ENCODE measurements around the gene RASL10B.
A peak's percentile ranks its signal among the peaks of the same experiment; 100 is the strongest.

Gene RASL10B

DNA sequence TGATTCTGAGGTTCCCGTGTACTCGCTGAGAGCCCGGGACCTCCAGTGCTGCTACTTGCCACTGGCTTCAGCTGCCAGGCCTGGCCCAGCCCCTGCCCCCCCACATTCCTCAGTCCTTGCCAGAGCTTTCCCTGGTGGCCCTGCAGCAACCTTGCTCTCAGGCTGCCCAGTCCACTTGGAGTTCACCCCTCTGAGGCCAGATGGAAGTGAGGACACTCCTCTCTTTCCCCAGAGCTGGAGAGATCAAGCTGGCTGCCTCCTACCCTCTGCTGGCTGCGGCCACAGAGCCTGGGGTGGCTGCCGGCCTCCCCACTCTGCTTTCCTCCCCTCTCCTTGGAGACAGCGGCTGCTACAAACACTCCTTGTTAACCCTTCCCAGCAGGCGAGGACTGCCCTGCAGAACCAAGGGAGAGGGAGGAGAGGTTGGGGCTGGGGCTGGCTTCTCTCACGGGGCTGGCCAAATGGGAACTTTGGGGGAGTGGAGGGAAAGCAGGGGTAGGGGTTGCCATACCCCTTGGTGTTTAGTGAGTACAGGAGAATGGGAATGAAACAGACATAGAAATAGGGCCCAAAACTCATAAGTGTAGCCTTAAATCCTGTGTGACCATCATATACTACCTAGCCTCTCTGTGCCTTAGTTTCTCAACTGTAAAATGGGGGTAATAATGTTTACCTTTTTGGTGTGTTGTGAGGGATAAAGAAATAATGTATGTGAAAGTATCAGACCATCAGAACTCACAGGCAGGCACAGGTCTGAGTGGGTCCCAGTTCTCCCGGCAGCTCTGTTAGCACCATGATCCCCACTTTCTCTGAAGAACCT, 21.7 kb downstream of the RASL10B start, which contains the start of gene GAS2L2:
TSS of gene GAS2L2 (minus strand) at position 295 of the 820 bp plus-strand sequence. CDS start 389 bp downstream, outside the sequence.
- FAIRE-seq (no peak), DNase-seq (ENCODE audit: insufficient read length, low spot score) (no peak)
- TF ChIP-seq TAF1 (IDR thresholded peaks at IDR 0.05; ENCODE audit: low read depth, low read length) (no peak), POU2F2 (IDR thresholded peaks at IDR 0.05; ENCODE audit: low read depth, low read length) (no peak), POLR2A (IDR thresholded peaks at IDR 0.05; ENCODE audit: low read depth, low read length) (no peak), PAX5 (IDR thresholded peaks at IDR 0.05; ENCODE audit: insufficient read depth, low read length, severe bottlenecking) (no peak)

DNA sequence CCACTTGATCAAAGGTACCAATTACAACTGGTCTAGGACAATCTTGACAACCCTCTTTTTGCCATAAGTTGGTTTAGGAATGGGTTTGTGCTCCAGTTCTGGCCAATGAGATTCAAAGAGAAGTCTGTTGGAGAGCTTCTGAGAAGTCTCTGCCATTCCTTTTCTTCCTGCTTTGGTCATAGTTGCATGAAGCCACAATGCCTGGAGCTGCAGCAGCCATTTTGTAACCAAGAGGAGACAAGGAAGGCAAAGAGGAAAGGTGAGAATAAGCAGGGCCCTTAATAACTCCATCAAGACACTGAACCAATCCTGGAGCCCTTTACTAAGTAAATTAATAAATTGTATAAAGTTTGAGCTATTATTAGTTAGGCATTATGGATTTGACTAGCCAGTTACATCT, 25.8 kb downstream of the RASL10B start:
- TF ChIP-seq POU2F2 (IDR thresholded peaks at IDR 0.05; ENCODE audit: low read depth, low read length) (no peak), POLR2A (IDR thresholded peaks at IDR 0.05; ENCODE audit: low read depth, low read length) (no peak), TAF1 (IDR thresholded peaks at IDR 0.05; ENCODE audit: low read depth, low read length) (no peak), SPI1 (IDR thresholded peaks at IDR 0.05; ENCODE audit: low read depth, low read length) (no peak), PAX5 (IDR thresholded peaks at IDR 0.05; ENCODE audit: insufficient read depth, low read length, severe bottlenecking) (no peak), POLR2AphosphoS5 (IDR thresholded peaks at IDR 0.05; ENCODE audit: low read depth, low read length) (no peak)
- DNase-seq (ENCODE audit: insufficient read length, low spot score): no peak
- no peak for FAIRE-seq

DNA sequence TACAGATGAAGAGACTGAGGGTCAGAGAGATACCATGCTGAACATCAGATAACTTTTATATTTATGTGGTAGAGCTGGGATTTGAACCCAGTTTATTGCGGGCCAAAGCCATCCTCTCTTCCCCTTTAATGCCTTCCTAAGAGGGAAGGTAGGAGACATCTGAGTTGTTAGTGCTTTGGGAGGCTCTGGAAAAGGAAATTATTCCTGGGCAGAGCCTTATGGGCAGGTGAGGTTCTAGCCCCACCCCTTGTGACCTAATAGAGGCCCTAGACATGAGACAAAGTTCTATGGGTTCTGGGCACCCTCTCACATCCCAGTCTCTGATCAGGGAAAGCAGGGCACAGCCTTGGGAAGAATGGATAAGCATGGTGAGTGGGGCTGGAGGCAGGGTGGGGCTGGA, 29.1 kb downstream of the RASL10B start, which contains the start of gene C17orf50:
TSS of gene C17orf50 (plus strand) at position 301 of the 400 bp plus-strand sequence. CDS start at position 356, 55 bp downstream.
- no peak for DNase-seq (ENCODE audit: insufficient read length, low spot score)
- FAIRE-seq: no peak
- no peak for TF ChIP-seq POU2F2 (IDR thresholded peaks at IDR 0.05; ENCODE audit: low read depth, low read length)
- no peak for TF ChIP-seq PAX5 (IDR thresholded peaks at IDR 0.05; ENCODE audit: insufficient read depth, low read length, severe bottlenecking)
- TF ChIP-seq POLR2A (IDR thresholded peaks at IDR 0.05; ENCODE audit: low read depth, low read length): no peak
- TF ChIP-seq SPI1 (IDR thresholded peaks at IDR 0.05; ENCODE audit: low read depth, low read length): no peak
- TF ChIP-seq TAF1 (IDR thresholded peaks at IDR 0.05; ENCODE audit: low read depth, low read length): no peak
- TF ChIP-seq POLR2AphosphoS5 (IDR thresholded peaks at IDR 0.05; ENCODE audit: low read depth, low read length): no peak

DNA sequence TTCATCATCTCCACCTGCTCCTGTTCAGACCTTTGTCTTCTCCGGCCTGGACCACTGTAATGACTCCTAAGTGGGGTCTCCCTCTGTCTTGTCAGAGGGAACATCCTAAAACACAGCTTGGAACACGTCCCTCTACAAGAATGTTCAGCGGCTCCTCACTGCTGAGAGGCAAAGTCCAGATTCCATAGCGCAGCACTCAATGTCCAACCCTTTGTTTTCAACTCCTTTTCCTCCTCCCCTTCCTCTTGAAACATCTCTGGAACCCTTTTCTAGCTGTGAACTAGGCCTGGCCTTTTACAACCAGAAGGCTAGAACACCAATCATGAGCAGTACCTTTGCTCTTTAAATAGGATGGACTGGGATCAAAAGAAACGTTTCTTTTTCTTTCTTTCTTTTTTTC, 30.2 kb downstream of the RASL10B start:
- no peak for FAIRE-seq
- DNase-seq (ENCODE audit: insufficient read length, low spot score): no peak
- no peak for TF ChIP-seq PAX5 (IDR thresholded peaks at IDR 0.05; ENCODE audit: insufficient read depth, low read length, severe bottlenecking)
- TF ChIP-seq POLR2A (IDR thresholded peaks at IDR 0.05; ENCODE audit: low read depth, low read length): no peak
- no peak for TF ChIP-seq POLR2AphosphoS5 (IDR thresholded peaks at IDR 0.05; ENCODE audit: low read depth, low read length)
- TF ChIP-seq SPI1 (IDR thresholded peaks at IDR 0.05; ENCODE audit: low read depth, low read length): no peak
- TF ChIP-seq TAF1 (IDR thresholded peaks at IDR 0.05; ENCODE audit: low read depth, low read length): no peak
- no peak for TF ChIP-seq POU2F2 (IDR thresholded peaks at IDR 0.05; ENCODE audit: low read depth, low read length)

DNA sequence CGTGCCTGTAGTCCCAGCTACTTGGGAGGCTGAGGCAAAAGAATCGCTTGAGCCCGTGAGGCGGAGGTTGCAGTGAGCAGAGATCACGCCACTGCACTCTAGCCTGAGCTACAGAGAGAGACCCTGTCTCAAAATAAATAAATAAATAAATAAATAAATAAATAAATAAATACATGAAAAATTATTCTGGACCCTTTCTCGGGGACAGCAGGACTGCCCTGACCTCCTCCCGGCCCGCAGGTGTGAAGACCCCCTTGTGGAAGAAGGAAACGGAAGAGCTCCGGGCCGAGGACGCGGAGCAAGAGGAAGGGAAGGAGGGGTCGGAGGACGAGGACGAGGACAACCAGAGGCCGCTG, 32.3 kb downstream of the RASL10B start:
- FAIRE-seq: no peak
- TF ChIP-seq POLR2AphosphoS5 (IDR thresholded peaks at IDR 0.05; ENCODE audit: low read depth, low read length): no peak
- DNase-seq (ENCODE audit: insufficient read length, low spot score): no peak

DNA sequence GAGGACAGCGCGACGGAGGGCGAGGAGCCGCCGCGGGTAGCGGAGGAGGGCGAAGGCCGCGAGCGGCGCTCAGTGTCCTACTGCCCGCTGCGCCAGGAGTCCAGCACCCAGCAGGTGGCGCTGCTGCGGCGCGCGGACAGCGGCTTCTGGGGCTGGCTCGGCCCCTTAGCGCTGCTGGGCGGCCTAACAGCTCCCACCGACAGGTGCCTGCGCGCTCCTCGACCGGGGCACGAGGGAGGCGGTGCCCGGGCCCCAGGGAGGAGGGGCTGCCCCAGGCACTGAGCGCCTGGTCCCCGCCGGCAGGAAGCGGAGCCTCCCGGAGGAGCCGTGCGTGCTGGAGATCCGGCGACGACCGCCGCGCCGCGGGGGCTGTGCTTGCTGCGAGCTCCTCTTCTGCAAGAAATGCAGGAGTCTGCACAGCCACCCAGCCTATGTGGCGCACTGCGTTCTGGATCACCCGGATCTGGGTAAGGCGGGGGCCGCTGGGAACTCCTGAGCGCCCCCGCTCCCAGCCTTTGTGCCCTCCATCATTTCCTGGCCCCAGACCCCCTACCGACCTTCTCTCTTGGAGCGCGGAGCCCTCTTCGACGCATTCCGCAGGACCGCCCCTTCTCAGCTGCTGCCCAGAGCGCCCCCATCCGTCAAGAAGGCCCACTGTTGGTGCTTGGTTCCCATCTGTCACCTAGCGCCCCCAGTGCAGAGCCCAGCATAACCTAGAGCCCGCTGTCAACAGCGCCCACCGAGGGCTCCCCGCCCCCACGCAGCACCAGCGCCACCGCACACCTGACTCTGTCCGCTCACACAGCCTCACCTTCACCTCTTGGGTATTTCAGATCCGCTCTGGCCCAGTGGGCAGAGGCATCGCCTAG, 32.9 kb downstream of the RASL10B start:
- FAIRE-seq (no peak), DNase-seq (ENCODE audit: insufficient read length, low spot score) (peak; percentile 98)
- TF ChIP-seq SPI1 (IDR thresholded peaks at IDR 0.05; ENCODE audit: low read depth, low read length): no peak
- 0 out of 2 replicates have a peak, but pooled peaks have one; percentile 5 for TF ChIP-seq POU2F2 (IDR thresholded peaks at IDR 0.05; ENCODE audit: low read depth, low read length)

DNA sequence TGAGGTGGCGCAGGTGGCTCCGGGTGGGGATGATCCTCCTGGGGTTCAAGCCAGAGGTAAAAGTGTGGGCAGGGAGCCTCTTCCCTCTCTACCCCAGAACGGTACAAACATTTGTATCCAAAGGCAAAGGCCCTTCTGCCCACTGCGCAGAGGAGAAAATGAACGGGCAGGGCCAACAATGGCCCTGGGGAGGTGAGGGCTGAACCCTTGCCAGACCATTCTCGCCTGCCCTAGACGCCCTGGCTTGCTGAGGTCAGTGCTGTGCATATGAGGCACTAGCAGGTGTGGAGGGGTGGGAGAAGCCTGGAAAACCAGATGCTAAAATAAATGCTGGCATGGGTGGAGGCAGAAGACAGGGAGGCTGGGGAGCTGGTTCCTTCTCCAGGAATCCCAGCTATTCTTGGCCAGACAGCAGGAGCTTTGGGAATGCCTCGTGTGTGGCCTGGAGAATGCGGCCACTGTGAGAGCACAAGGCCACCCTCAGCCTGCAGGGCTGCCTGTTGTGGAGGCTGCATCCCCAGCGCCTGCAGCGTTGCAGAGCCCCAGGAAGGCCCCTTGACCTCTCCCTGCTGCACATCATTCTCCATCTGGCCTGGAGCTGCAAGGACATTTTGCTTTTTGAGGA, 33.8 kb downstream of the RASL10B start:
- FAIRE-seq: no peak
- TF ChIP-seq POLR2AphosphoS5 (IDR thresholded peaks at IDR 0.05; ENCODE audit: low read depth, low read length) (no peak), POU2F2 (IDR thresholded peaks at IDR 0.05; ENCODE audit: low read depth, low read length) (no peak), TAF1 (IDR thresholded peaks at IDR 0.05; ENCODE audit: low read depth, low read length) (no peak), SPI1 (IDR thresholded peaks at IDR 0.05; ENCODE audit: low read depth, low read length) (no peak), PAX5 (IDR thresholded peaks at IDR 0.05; ENCODE audit: insufficient read depth, low read length, severe bottlenecking) (no peak)
- DNase-seq (ENCODE audit: insufficient read length, low spot score): no peak

DNA sequence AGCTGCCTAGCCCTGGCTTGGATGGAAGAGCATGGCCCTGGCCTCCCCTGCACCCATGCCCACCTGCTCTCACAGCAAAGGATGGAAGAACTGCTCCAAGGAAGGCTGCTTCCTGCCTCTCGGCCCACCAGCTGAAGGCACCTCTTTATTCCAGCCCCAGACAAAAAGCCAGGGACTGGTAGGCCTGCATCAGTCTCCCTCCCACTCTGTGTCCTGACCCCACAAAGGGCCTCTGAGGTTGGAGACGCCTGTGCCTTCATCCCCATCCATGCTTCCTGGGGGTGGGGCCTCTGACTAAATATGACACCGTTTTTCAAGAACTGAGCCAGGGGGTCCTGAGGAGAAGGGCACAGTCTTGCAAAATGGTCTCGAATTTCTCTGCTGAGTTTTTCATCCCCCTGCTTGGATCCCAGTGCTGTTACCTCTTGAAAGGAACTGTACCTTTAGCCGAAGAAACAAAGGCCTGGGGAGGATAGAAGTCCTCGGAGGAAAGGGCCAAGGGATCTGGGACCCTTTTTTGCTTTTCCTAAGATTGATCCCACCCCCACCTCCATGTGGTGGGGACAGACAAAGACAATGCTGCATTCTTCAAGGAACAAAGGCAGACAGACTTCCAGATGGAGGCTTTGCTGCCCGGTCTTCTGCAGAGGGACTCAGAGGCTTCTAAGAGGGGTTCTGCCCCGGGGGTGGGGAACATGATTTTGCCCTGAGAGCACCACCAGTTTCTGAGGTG, 34.5 kb downstream of the RASL10B start:
- TF ChIP-seq SPI1 (IDR thresholded peaks at IDR 0.05; ENCODE audit: low read depth, low read length) (no peak), POLR2AphosphoS5 (IDR thresholded peaks at IDR 0.05; ENCODE audit: low read depth, low read length) (no peak), PAX5 (IDR thresholded peaks at IDR 0.05; ENCODE audit: insufficient read depth, low read length, severe bottlenecking) (no peak)
- no peak for DNase-seq (ENCODE audit: insufficient read length, low spot score)
- no peak for FAIRE-seq

DNA sequence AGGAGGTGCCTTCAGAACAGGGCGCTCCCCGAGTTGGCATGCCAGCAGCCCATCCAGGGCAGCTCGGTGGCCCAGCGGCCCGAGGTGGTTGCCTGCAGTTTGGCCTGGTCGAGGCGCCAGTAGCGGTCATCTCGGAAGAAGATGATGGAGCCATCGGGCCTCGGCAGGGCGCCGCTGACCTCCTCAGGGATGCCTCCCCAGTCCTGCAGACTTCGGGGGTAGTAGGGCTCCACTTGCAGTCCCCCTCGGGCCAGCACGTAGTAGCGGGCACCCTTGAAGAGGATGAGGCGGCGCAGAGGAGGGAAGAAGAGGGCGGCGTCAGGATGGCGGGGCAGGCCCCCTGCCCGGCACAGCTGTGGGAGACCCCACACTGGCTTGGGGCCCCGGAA, 35.0 kb downstream of the RASL10B start:
- FAIRE-seq: no peak
- TF ChIP-seq PAX5 (IDR thresholded peaks at IDR 0.05; ENCODE audit: insufficient read depth, low read length, severe bottlenecking): no peak
- TF ChIP-seq TAF1 (IDR thresholded peaks at IDR 0.05; ENCODE audit: low read depth, low read length): no peak
- TF ChIP-seq SPI1 (IDR thresholded peaks at IDR 0.05; ENCODE audit: low read depth, low read length): no peak
- TF ChIP-seq POLR2A (IDR thresholded peaks at IDR 0.05; ENCODE audit: low read depth, low read length): no peak
- no peak for DNase-seq (ENCODE audit: insufficient read length, low spot score)
